ENCODE measurements around the gene ASPDH.

Gene ASPDH

DNA sequence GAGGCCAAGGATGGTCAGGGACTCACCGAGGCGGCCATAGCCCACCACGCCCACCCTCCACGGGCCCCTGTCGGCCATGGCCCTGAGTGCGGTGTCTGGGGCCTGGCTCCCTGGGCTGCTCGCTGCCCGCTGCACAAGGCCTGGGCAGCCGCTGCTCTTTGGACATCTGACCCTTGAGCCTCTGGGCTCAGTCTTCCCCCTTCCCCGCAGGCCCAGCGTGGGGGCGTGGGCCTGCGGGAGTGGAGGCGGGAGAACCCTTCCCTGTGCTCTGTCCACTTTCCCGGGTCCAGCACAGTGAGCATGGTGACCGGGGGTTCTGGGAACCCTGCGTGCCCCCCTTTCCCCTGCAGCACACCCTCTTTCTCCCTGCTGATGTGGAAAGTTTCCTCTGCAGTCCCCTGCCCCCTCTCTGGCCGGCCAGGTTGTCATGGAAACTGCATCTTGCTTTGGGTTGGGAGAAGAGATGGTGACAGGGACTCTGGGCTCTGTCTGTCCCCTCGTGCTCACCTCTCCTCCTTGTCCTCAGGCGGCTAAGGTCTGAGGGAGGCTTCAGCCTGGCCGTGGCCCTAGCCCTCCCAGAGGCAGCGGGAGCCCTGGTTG, at the start of gene ASPDH:
Gene ASPDH, minus strand, starts transcription at position 168 of the 600 bp plus-strand sequence. Its CDS starts 90 bp downstream, at position 78.
- no peak for DNase-seq (ENCODE audit: low spot score)

- no peak for DNase-seq (ENCODE audit: low spot score)
These were observed 49.3 kb upstream of the ASPDH start for GRCh38 chr19:50562996-50563395.

- DNase-seq (ENCODE audit: low spot score) = no peak
These were observed 48.6 kb upstream of the ASPDH start for GRCh38 chr19:50562329-50562728.

DNA sequence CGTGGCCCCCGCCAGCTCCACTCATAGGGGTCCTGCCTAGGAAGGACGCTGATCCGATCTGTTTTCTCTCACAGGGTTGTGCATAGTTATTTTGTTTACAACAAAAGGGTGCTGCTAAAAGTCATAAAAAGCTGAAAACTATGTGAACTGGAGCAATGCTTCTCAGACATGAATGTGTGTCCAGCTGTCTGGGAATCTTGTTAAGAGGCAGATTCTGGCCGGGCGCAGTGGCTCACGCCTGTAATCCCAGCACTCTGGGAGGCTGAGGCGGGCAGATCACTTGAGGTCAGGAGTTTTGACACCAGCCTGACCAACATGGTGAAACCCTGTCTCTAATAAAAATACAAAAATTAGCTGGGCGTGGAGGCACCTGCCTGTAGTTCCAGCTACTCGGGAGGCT, 45.9 kb upstream of the ASPDH start:
- DNase-seq (ENCODE audit: low spot score) = no peak

DNA sequence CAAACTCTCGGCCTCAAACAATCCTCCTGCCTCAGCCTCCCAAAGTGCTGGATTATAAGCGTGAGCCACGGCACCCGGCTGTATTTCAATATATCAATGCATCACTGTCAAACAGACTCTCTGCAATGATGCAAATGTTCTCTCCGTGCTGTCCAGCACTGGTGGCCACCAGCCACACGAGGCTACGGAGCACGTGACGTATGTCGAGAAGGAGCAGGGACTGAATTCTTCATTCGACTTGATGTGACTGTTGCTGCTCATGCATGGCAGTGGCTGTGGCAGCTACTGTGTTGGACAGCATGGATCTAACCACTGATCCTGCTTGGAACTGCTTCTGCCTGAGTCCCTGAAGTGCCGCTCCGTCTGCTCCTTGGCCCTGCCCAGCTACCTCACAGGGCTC, 44.7 kb upstream of the ASPDH start:
- no peak for DNase-seq (ENCODE audit: low spot score)

- DNase-seq (ENCODE audit: low spot score) = no peak
These were observed 44.3 kb upstream of the ASPDH start for GRCh38 chr19:50558039-50558438.

- DNase-seq (ENCODE audit: low spot score) = no peak
These were observed 43.4 kb upstream of the ASPDH start for GRCh38 chr19:50557009-50557613.

DNA sequence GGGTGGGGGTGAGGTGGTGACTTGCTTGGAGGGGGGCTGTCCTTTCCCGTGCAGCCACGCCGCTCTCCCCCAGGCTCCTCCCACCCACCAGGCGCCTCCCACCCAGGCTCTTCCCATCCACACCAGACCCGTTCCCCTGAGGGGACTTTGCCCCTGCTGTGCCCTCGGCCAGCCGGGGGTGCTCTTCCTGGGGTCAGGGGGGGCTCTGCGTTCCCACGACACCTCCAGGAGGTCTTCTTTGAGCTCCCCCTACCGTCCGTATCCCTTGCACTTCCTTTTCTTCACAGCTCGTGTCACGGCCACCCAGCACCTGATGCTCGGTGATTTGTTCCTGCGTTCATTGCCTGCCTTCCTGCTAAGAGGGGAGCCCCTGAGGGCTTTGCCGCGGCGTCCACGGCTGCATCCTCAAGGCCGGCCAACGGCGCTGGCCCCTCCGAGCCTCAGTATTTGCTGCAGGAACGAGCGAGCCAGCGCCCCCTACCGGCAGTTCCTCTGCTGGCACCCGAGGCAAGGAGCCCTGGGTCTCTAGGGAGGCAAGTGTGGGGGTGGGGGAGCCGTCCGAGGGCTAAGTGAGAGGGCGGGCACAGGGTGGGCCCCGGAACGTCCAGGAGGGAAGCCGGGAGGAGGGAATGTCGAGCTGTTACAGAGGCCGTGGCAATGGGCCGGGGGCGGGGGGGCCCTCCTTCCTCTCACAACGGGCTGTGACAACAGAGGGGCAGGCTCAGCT, 42.7 kb upstream of the ASPDH start:
- peak; percentile 90 for DNase-seq (ENCODE audit: low spot score)

DNA sequence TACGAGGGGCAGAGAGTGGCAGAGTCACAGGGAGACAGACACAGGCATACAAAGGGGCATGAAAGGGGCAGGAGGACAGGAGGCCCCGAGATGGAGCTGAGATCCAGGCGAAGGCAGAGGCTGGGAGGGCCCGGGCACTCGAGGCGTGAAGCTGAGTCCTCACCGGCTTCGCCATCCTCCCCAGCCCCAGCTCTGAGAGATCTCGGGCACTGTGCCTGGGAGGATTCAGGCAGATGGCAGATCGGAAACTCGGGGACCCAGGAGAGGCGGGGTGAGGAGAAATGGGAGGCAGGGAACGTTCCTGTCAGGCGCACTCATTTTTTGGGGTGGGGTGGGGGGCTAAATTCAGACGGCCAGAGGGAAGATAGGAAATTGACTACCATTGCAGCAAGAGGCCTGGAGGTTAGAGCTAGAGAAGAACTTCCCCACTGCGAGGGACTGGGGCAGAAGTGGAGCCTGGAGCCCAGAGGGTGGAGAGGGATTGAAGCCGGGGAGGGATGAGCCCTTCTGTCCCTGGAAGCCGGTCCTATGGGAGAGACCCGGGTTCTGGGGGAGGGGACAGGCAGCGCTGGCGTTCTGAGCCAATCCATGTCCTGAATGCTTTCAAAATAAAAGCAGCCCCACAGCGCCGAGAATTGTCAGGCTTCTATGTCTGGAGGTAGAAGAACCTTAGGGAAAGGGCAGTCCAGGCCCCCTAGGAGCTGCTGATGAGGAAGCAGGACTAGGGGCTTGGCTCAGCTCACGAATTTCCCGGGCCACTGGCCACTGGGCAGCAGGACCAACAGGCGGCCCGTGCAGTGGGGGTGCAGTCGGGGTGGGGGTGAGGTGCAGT, 42.0 kb upstream of the ASPDH start:
- DNase-seq (ENCODE audit: low spot score) = no peak

- no peak for DNase-seq (ENCODE audit: low spot score)
These were observed 41.3 kb upstream of the ASPDH start for GRCh38 chr19:50555033-50555432.

DNA sequence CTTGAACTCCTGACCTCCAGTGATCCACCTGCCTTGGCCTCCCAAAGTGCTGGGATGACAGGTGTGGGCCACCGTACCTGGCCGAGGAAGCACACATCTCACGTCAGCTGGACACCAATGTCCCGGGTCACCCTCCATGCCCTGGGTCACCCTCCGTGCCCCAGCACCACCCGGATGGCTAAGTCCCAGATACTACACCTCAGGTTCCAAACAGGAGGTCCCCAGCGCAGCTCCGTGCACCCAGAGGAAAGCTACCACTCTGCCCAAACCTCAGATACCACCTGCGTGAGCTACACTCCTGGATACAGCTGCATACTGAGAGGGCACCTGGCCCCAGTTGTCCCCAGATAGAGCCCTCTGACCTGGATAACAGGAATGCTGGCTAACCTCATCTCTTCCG, 40.5 kb upstream of the ASPDH start:
- no peak for DNase-seq (ENCODE audit: low spot score)

DNA sequence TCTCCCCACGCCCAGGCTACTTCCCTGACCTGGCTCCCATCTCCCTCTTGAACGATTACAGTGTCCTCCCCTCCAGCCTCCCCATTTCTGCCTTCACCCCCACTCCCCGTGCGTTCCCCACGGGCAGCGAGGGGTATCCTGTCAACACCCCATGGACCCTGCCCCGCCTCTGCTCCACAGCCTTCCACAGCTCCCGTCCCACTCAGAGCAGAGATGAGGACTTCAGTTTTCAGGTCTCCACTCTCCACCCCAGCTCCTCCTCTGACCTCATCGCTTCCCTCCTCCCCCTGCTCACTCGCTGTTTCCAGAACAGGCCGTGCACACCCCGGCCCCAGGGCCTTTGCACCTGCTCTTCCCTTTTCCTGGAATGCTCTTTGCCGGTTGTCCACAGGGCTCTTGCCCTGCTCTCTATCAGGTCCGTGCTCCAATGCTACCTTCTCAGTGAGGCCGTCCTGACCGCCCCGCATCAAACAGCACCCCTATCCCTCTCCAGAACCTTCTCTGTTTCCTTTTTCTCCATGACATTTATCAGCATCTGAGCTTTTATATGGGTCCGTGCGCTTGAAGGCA, 39.5 kb upstream of the ASPDH start:
- no peak for DNase-seq (ENCODE audit: low spot score)

DNA sequence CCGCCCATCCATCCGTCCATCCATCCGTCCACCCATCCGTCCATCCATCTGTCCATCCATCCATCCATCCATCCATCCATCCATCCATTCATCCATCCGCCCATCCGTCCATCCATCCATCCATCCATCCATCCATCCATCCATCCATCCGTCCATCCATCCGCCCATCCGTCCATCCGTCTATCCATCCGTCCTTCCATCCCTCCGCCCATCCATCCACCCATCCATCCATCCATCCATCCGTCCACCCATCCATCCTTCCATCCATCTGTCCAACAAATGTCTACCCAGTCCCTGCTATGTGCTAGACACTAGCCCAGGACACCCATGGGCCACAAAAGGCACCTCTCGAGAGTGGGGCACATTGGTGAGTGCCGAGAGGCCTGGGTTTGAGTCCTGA, 38.8 kb upstream of the ASPDH start:
- DNase-seq (ENCODE audit: low spot score) = no peak

- DNase-seq (ENCODE audit: low spot score) = no peak
These were observed 38.0 kb upstream of the ASPDH start for GRCh38 chr19:50551715-50552187.

DNA sequence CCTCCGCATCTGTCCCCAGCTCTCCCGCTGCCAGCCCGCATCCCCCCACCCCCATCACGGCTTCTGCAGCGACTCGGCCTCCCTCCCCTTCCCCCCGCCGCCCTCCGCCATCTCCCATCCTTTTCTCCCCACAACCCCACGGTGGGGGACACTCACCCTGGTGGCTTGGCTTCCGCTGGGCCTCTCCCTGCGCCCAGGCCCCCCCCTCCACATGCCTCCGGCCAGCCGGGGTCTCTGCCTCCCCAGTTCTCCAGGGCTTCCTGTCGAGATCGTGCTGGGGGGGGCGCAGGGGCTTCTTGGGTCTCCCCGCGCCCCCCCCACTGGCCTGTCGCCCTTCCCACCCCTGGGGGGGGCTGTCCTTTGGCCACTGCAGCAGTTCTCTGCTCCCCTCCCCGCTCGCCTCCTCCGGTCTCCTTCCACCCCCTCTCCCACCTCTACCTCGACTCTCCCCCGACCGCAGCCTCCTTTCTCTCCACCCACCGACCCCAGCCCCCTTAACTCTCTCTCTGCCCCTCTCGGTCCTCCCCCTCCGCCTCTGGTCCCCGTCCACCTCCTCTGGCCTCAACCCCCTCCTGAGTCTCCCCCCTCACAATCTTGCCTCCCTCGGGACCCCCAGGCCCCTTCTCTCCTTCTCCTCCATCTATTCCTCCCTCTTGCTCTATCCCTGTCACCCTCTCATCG, 37.5 kb upstream of the ASPDH start:
- DNase-seq (ENCODE audit: low spot score) = no peak

GRCh38 chr19:50550594-50550966, 36.9 kb upstream of the ASPDH start:
- no peak for DNase-seq (ENCODE audit: low spot score)

- DNase-seq (ENCODE audit: low spot score) = no peak
These were observed 36.3 kb upstream of the ASPDH start for GRCh38 chr19:50549927-50550593.

- DNase-seq (ENCODE audit: low spot score) = no peak
These were observed 35.6 kb upstream of the ASPDH start for GRCh38 chr19:50549059-50549926.

- no peak for DNase-seq (ENCODE audit: low spot score)
These were observed 34.7 kb upstream of the ASPDH start for GRCh38 chr19:50548191-50549058.
